Chondrocyte (in vitro differentiated cells): ENCODE results near the gene IQCC. TPM values are rescaled to one million over a fixed set of nuclear protein-coding genes. Genes with fewer than 3 reads are reported as not detected.

Experiments
- DNase-seq: peaks from one replicate; pipeline ENCODE4 v3.0.0; 2021; ENCODE audit warnings: mixed read lengths, low spot score
- H3K27ac Mint-ChIP-seq: one replicate; pipeline ENCODE4 v1.8.0; 2021; ENCODE audit warnings: mild to moderate bottlenecking, moderate library complexity, mixed read lengths; ENCODE audit not compliant: unreplicated experiment
- H3K27me3 Mint-ChIP-seq: 2 replicates; pipeline ENCODE4 v1.8.0; 2021; ENCODE audit warnings: low read depth, mixed read lengths
- H3K36me3 Mint-ChIP-seq: 2 replicates; pipeline ENCODE4 v1.8.0; 2021; ENCODE audit warnings: low read depth, mixed read lengths
- H3K4me1 Mint-ChIP-seq: 2 replicates; pipeline ENCODE4 v1.8.0; 2021; ENCODE audit warnings: low read depth, mild to moderate bottlenecking, mixed read lengths
- H3K4me3 Mint-ChIP-seq: one replicate; pipeline ENCODE4 v1.8.0; 2021; ENCODE audit warnings: mild to moderate bottlenecking, moderate library complexity, mixed read lengths; ENCODE audit not compliant: unreplicated experiment
- H3K9me3 Mint-ChIP-seq: 2 replicates; pipeline ENCODE4 v1.8.0; 2021; ENCODE audit warnings: low read depth, mixed read lengths
- total RNA-seq: library from RNA; stranded (reverse); gene quantifications from 3 replicates; pipeline ENCODE4 v1.2.1, GENCODE V29; 2021
- TF ChIP-seq, protein P1 (sequence below): fragments of 200-600 bp; sonication (generic); IDR thresholded peaks from 2 replicates; pipeline ENCODE4 v1.5.0; 2021; ENCODE audit warnings: antibody characterized with exemption, mild to moderate bottlenecking, moderate library complexity

The IQCC gene
- total RNA-seq, 1 donor from 2014 or later = 1.5 TPM

DNA sequence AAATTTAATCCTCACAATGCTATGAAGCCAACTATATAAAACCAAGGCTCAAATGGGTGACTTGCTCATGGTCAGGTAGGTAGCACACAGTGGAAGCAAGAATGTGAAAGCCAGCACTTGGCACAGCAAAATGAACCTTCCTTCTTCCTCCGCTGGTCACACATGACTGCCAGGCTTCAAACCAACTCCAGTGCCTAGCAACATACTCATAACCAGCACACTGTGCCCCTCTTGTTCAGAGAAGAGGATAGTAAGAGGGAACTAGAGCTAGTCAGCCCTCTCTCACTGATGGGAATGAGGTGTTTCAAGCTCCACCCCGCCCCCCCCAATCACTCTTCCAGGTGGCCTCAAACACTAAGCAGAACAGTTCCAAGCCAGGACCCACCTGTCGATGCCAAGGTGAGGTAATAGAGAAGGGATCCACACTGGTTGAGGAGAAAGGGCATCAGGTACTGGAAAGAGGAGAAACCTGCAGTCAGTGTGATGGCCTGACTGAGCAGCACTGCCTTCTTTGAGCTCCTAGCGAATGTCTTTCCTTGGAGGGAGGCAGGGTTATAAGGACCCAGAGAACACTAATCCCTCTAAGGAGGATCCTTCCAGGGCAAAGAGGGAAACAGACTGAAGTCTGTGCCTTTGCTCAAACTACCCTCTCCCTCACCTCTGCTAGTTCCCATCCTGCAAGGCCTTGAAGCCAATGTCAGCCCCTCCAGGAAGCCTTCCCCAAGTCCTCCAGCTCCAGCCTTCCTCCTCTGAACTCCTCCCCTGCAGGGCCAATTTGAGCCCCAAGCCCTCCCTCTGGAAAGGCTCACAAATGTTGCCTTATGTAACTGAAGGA, 15.5 kb downstream of the IQCC start:
- Mint-ChIP-seq H3K27ac (peak overlapping the region; percentile 95), H3K4me3 (peak overlapping the region; percentile 95), H3K4me1 (peaks cover 34% of the 10 kb centered on the region), H3K27me3 (no peaks in the 10 kb centered on the region), H3K9me3 (no peaks in the 10 kb centered on the region), H3K36me3 (peaks cover 14% of the 10 kb centered on the region)
- TF ChIP-seq, protein P1, sequence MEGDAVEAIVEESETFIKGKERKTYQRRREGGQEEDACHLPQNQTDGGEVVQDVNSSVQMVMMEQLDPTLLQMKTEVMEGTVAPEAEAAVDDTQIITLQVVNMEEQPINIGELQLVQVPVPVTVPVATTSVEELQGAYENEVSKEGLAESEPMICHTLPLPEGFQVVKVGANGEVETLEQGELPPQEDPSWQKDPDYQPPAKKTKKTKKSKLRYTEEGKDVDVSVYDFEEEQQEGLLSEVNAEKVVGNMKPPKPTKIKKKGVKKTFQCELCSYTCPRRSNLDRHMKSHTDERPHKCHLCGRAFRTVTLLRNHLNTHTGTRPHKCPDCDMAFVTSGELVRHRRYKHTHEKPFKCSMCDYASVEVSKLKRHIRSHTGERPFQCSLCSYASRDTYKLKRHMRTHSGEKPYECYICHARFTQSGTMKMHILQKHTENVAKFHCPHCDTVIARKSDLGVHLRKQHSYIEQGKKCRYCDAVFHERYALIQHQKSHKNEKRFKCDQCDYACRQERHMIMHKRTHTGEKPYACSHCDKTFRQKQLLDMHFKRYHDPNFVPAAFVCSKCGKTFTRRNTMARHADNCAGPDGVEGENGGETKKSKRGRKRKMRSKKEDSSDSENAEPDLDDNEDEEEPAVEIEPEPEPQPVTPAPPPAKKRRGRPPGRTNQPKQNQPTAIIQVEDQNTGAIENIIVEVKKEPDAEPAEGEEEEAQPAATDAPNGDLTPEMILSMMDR = no peak
- no peak for DNase-seq

DNA sequence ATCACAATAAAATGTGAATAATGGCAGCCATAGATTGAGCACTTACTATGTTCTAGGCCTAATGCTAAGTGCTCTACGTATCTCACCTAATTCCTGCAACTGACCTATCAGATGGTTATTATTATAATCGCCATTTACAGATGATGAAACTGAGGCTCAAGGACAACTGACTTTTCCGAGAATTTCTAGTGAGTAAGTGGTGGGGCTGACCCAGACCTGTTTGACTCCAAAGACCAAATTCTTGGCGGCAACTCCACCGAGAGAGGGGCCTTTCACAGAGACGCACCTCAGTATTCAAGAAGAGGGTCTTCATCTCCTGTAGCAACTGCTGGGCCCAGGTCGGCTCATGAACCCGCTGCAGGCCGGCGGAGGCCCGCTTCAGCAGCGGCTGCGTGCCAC, 16.1 kb downstream of the IQCC start:
- Mint-ChIP-seq H3K9me3 (no peaks in the 10 kb centered on the region), H3K4me1 (peaks cover 34% of the 10 kb centered on the region), H3K36me3 (peaks cover 17% of the 10 kb centered on the region), H3K27ac (peak overlapping the region; percentile 95), H3K4me3 (peak overlapping the region; percentile 95), H3K27me3 (no peaks in the 10 kb centered on the region)
- TF ChIP-seq, protein P1 = no peak
- DNase-seq = no peak

DNA sequence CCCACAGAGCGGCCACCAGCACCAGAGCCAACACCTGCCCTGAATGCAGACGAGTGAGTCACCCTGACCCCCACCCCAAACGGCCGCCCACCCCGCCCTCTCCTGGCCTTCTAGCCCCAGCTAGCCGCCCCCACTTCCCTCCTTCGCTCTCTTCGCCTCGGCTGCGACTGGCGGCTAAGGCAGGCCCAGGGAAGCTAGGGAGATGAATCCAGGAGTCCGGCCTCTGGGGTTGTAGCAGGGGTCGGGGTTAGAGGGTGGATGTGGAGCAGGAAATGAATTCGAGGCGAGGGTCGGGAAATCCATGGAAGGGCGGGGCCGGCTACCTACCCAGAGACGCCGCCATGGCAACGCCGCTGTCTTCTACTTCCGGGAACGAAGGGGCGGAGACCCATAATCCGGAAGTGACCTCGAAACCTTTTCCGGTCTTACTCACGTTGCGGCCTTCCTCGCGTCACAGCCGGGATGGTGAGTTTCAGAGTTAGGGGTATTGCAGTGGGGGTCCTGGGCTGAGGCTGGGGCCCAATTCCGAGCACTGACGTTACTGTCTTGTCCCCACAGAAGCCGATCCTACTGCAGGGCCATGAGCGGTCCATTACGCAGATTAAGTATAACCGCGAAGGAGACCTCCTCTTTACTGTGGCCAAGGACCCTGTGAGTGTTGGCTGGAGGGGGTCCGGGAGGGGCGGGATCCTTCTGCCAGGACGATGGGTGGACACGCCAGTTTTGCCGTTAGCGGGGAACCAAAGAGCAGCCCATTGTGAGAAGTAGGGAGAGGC, 16.7 kb downstream of the IQCC start, which contains the start of the genes EIF3I and TMEM234:
Gene EIF3I (plus strand): TSS at position 428 of the 776 bp plus-strand sequence. CDS start 35 bp downstream, at position 463.
Gene TMEM234 (minus strand): TSS at position 374 of the 776 bp plus-strand sequence. CDS start 31 bp downstream, at position 343.
- H3K27ac Mint-ChIP-seq = peak within 1 kb of the TSS; percentile 95
- H3K36me3 Mint-ChIP-seq = peaks cover 13% of the 10 kb centered on the region
- H3K4me1 Mint-ChIP-seq = peaks cover 34% of the 10 kb centered on the region
- H3K4me3 Mint-ChIP-seq = peak within 1 kb of the TSS; percentile 95
- no peak for DNase-seq
- H3K9me3 Mint-ChIP-seq = no peaks in the 10 kb centered on the region
- TF ChIP-seq, protein P1 = no peak
- H3K27me3 Mint-ChIP-seq = no peaks in the 10 kb centered on the region

DNA sequence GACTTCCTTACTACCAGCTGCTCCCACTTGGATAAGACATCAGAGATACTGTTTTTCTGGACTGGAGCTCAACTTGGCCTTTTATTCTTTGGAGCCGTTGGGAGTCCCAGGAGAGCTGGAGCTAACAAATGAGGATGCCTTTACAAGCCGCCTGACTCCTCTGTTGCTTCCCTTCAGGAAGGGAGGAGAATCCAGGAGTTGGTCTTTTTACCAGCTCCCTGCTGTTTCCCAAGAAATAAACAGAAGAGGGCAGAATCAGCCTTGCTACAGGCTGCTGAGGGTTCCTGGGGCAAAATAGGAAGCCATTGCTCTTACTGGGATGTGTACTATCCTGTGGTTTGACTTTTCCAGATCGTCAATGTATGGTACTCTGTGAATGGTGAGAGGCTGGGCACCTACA, 18.2 kb downstream of the IQCC start:
- H3K27me3 Mint-ChIP-seq = no peaks in the 10 kb centered on the region
- no peaks in the 10 kb centered on the region for H3K9me3 Mint-ChIP-seq
- peaks cover 34% of the 10 kb centered on the region for H3K4me1 Mint-ChIP-seq
- no peak for DNase-seq
- H3K36me3 Mint-ChIP-seq = peaks cover 23% of the 10 kb centered on the region
- TF ChIP-seq, protein P1 = no peak
- H3K27ac Mint-ChIP-seq = peak overlapping the region; percentile 33
- peak overlapping the region; percentile 95 for H3K4me3 Mint-ChIP-seq

DNA sequence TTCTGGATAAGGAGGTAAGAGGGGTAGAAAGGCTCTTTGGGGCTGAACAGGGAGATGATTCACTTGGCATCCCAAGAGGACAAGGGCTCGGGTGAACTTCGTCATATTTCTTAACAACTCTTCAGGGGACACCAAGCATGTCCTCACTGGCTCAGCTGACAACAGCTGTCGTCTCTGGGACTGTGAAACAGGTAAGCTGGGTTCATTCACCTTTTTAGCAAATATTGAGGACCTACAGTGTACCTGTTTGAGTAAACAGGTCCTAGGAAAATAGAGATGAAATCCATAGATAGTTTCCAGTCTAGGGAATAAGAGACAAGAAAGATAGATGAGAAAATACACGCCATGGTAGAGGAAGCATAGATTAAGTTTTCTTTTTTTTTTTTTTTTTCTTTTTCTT, 18.8 kb downstream of the IQCC start:
- TF ChIP-seq, protein P1 = no peak
- no peaks in the 10 kb centered on the region for H3K27me3 Mint-ChIP-seq

More for the DNA sequence above, 18.8 kb downstream of the IQCC start:
- Mint-ChIP-seq H3K27ac (peak overlapping the region; percentile 33), H3K36me3 (peaks cover 28% of the 10 kb centered on the region), H3K4me3 (peak overlapping the region; percentile 15), H3K9me3 (no peaks in the 10 kb centered on the region), H3K4me1 (peaks cover 34% of the 10 kb centered on the region)
- no peak for DNase-seq
